DMS53 treated with DMSO at 0.1 percent for 48 hours (cell line): ENCODE data around the gene UTP14A.

ENCODE experiments used
- DNase-seq: peaks from one replicate; lab custom pipeline; 2025; ENCODE audit not compliant: unreplicated experiment; lab: John Stamatoyannopoulos, UW

UTP14A gene

GRCh38 chrX:129940721-129941120 is 34.8 kb downstream of the UTP14A start:
- DNase-seq, result no peak

DNA sequence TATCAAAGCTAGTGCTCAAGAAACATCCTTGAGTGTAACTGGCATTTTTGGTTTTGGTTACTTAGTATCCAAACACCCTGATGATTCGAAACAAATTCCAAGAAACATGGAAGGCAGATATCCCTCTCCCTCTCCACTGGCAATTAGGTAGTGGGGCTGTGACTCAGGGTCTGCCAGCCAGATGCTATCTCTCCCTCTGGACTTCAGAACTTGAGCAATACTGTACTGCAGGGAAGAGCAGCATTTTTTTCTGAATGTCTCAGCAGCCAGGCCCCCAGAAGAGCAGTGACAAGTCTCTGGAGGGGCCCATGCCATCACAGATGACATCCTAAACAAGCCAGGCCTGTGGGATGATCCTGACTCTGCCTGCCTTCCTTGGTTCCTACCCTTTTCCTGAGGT is 39.2 kb downstream of the UTP14A start:
- DNase-seq, result no peak

DNA sequence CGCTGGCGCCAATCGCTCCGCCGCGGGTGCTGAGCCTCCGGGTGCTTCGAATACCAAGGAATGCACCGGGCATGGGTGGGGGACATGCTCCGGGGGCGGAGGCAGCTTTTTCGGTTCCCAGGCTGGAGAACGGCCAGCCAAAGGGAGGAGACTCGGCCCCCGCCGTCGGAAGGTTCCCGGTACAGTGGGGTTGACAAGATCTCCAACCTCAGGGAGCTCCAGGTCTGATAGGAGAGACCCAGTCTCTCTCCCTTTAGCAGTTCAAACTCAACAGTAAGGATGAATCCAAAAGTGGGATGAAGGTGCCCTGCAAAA is 47.3 kb downstream of the UTP14A start:
- no peak for DNase-seq

GRCh38 chrX:129953881-129954280 is 47.9 kb downstream of the UTP14A start:
- DNase-seq, result no peak

DNA sequence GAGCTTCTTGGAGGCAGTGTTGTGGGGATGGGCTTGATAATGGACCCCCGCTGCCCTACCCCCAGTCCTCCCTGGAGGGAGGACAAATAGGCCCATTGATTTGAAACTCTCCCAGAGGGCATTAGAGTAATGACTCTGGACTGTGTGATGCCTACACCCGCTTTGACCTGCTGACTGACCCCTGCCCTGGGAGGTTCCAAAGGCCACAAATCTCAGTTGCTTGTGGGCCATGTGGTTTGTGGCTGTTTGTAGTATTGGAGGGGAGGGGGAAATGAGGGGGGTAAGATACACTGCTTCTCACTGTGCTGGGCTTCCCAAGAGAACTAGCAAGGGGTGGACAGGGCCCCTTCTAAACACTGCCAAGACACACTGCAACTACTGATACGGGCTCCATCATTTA is 48.8 kb downstream of the UTP14A start:
- no peak for DNase-seq

- DNase-seq, result no peak
These were observed 49.7 kb downstream of the UTP14A start for GRCh38 chrX:129955682-129956081.

DNA sequence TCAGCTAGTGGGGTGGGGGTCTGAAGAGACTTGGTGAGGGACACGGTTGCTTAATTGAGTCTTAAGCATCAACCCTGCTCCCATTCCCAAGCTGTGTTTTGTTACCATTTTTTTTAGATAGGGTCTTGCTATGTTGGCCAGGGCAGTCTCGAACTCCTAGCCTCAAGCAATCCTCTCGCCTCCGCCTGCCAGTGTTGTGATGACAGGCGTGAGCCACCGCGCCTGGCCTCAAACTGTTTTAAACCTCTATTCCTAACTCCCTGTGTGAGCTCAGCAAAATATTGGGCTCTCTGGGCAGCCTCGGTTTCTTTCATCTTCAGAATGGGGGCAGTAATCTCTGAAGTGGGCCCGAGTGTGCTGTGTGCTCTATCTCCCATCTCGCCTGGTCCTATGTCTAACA is 50.2 kb downstream of the UTP14A start:
- DNase-seq, result no peak

GRCh38 chrX:129956765-129957164 is 50.8 kb downstream of the UTP14A start:
- no peak for DNase-seq

GRCh38 chrX:129957241-129958082 is 51.5 kb downstream of the UTP14A start:
- peak; percentile 73 for DNase-seq

- no peak for DNase-seq
These were observed 52.1 kb downstream of the UTP14A start for GRCh38 chrX:129958083-129958465.

DNA sequence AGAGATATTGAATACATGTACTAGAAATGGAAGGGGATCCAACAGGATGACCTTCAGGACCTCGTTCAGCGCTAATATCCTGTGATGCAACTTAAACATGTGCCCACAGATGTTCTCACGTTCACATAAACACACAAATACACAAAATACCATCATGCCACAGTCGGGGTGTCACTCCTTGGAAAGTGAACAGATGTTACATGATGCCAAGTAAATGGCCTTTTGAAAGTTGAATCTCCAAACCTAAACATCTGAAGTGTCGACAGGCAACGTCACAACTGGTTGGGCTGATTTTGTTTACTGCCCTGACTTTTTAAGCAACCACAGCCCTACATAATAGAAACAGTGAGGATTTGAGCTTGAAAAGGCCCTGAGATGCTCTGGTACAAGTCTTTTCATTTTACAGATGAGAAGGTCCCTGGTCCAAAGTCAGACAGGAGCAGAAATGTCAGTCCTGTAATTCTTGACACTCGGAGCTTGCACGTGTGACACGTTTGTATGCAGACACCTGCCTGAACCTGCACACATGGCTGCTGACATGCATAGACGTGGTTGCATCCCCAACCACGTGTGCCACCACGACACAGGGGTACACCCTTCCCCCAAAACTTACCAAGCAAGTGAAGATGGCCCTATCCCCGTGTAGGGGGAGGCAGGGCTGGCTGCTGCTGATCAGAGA is 53.0 kb downstream of the UTP14A start:
- no peak for DNase-seq

- DNase-seq, result no peak
These were observed 53.5 kb downstream of the UTP14A start for GRCh38 chrX:129959493-129959832.

- peak; percentile 60 for DNase-seq
These were observed 55.5 kb downstream of the UTP14A start for GRCh38 chrX:129961180-129962083.

- DNase-seq, result no peak
These were observed 57.8 kb downstream of the UTP14A start for GRCh38 chrX:129963729-129964128.

GRCh38 chrX:129965166-129965565 is 59.2 kb downstream of the UTP14A start:
- no peak for DNase-seq

DNA sequence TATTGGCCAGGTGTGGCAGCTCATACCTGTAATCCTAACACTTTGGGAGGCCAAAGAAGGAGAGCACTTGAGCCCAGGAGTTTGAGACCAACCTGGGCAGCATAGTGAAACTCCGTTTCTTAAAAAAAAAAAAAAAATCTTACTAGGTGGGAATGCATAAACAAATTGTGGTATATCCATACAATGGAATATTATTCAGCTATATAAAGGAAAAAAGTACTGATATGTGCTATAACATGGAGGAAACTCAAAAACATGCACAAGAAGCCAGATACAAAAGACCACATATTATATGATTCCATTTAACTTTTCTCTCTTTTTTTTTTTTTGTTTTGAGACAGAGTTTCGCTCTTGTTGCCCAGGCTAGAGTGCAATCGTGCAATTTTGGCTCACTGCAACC is 63.0 kb downstream of the UTP14A start:
- DNase-seq, result no peak

GRCh38 chrX:129976441-129976840 is 70.5 kb downstream of the UTP14A start:
- DNase-seq, result no peak
